ENCODE data around the gene CPN1.

Gene CPN1

DNA sequence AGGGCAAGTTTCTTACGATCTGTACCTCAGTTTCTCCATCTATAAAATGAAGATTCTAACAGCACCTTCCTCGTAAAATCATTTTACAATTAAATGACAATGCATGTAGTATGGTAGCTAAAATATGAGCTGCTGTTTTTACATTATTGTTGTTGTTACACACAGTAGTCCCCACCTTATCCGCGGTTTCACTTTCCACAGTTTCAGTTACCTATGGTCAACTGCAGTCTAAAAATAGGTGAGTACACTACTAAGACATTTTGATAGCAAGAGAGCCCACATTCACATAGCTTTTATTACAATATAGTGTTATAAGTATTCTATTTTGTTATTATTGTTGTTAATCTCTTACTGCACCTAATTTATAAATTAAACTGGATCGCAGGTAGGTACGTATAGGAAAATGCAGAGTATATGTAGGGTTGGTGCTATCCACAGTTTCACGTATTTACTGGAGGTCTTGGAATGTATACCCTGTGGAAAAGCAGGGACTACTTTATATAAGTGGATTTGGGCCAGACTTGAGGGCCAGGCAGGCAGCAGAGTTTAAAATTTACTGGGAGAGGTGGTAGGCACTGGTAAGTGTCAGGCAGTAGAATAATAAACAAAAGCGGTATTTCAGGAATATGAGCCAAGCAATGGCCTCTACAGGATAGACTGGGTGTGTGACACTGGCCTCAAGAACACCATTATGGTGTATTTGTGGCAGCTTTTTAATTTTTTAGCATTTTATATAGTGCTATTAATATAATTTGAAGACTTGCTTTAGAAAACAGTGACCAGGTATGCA lies 82.2 kb downstream of the CPN1 start:
- no peak for DNase-seq

- DNase-seq = no peak
Measured at GRCh38 chr10:99998889-99999288, 82.8 kb downstream of the CPN1 start.

DNA sequence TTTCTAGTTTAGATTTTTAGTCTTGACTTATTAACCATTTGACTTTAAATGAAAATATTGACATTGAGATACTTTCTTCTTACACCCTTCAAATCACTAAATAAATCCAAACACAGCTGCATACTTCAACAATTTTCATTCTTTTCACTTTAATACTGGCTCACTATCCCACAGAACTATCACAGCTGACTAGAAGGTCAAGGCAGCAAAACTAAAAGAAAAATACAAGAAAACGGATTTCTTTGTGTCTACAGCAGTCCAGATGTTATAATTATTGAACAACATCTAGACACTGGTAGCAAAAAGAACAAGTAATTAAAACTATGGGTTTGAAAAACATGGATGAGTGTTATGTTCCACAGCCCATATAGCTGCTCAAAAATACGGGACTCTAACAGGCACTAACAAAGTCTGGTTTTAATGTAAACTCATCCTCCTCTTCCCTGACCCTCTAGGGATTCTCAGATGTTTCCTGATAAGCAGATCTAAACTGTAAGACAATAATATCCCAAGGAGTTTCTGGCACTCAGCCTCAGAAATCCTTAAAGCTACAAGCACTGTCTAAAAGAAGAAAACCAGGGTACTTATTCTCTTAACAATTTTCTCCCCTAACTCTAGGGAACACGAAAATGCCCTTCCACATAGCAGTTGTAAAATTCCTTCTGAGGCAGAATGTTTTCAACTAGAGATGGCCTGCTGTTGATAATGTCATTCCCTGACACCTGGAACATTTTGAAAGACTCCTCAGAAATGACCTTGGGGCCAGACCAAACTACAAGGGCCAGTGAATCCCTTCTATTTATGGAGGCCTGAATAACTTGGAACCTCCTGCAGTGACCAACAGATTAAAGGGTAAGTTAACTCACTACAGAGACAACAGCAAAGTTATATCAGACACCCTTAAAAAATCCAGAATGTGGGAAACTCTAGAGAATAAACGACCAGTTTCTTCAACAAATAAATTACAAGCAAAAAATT lies 84.7 kb downstream of the CPN1 start:
- DNase-seq = no peak

GRCh38 chr10:99995713-99996112 lies 86.0 kb downstream of the CPN1 start:
- DNase-seq = no peak

DNA sequence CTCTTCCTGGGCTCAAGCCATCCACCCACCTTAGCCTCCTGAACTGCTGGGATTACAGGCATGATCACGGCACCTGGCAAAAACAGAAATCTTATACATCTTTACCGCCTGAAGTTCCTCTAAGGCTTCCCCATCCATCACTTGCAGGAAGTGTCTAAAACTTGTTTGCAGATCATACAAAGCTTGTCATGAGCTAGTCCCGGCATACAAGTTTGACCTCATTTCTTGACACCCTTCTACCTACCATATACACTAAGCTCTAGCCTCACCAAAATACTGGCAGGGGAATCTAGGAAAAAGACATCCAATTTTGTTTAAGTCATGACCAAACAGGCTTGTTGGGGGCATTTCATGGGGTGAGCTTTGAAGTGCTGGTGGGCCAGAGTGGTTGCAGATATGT lies 86.4 kb downstream of the CPN1 start:
- no peak for DNase-seq

GRCh38 chr10:99994801-99995200 lies 86.9 kb downstream of the CPN1 start:
- no peak for DNase-seq

DNA sequence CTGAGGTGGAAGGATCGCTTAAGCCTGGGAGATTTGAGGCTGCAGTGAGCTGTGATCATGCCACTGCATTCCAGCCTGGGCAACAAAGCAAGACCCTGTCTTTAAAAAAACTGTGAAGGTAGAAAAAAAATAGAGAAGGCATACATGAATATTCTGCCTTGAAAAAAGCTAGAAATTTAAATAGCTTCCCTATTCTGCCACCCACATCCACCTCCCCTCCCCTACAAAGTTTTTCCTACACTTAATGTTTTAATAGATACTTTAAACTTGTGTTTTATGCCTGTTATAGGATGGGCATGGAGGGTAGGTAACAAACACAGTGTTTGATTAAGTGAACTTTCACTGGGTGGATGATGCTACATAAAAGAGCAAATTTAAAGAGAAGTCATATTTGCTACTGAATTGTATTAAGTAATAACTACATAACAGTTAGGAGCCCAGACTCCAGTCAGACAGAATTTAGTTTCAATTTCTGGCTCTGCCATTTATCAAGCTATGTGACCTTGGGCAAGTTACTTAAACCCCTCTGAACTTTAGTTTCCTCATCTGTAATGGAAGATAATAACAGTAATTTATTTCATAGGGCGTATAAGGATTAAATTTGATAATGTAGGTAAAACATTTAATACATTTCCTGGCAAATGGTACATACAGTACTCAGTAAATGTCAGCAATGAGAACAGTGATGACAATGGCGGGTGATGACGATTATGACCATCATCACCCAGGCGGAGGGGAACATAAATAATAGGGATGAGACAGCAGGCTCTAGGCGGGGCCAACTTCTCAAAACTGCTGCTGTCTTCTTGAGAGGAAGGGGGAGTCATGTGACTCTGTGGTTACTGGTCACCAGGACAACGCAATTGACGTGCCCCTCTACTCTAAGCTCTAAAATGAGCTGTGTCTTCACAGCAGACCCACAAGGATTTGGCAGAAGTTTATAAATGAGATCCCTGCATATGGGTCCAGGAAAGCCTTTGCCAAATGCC lies 87.7 kb downstream of the CPN1 start:
- peak in 16 of 56 donors; percentile 1 to 44 (median 10) for DNase-seq

Measured in amygdala (tissue), 56 donors.